ENCODE results near the gene KIAA0408.

DNA sequence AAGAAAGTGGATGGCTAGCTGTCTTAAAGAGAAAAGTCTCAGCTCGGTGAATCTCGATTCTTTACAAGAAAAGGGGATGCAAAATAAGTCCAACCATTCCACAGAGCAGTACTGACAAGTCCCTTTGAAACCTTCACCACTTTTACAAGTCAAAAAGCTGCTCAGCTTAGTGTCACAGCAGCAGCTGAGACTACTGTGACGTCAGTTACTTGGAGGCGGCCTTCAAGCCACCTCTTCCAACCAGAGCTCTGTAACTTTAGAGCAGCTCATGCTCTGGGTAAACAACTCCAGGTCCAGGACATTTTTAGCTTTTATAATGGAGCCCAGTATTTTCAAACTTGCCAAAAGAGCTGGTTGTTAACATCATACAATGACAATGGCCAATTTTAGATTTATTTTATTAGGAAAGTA is at the start of gene KIAA0408:
- TF ChIP-seq, protein P1, sequence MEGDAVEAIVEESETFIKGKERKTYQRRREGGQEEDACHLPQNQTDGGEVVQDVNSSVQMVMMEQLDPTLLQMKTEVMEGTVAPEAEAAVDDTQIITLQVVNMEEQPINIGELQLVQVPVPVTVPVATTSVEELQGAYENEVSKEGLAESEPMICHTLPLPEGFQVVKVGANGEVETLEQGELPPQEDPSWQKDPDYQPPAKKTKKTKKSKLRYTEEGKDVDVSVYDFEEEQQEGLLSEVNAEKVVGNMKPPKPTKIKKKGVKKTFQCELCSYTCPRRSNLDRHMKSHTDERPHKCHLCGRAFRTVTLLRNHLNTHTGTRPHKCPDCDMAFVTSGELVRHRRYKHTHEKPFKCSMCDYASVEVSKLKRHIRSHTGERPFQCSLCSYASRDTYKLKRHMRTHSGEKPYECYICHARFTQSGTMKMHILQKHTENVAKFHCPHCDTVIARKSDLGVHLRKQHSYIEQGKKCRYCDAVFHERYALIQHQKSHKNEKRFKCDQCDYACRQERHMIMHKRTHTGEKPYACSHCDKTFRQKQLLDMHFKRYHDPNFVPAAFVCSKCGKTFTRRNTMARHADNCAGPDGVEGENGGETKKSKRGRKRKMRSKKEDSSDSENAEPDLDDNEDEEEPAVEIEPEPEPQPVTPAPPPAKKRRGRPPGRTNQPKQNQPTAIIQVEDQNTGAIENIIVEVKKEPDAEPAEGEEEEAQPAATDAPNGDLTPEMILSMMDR (IDR thresholded peaks at IDR 0.05): no peak
- TF ChIP-seq POLR2A (IDR thresholded peaks at IDR 0.05): no peak

All from prostate gland (tissue), 2 donors.